K562 (cell line): Measurements from ENCODE around the gene PRICKLE2. TPM values are rescaled to one million over a fixed set of nuclear protein-coding genes. Genes with fewer than 3 reads are reported as not detected.

Experiments
- ATAC-seq: fragments of 200-7000 bp; cut with Tn5 transposase; 3 replicates; pipeline ENCODE4 v1.9.1; 2020; ENCODE audit warnings: moderate library complexity
- BruUV-seq: library from RNA; stranded (reverse); fragments of 400-500 nt; replicated peaks from 2 replicates; lab custom pipeline; 2021; lab: Mats Ljungman, UMichigan
- CTCF ChIA-PET: fragments of 300-600 bp; formaldehyde crosslinking; extraction: SDS; loops from one replicate; lab custom pipeline; 2021; ENCODE audit warnings: low intra/inter-chr PET ratio; lab: Yijun Ruan, JAX
- POLR2A ChIA-PET: fragments of 300-600, 350-650 bp; sonication (Branson Sonifier 250); formaldehyde crosslinking; extraction: SDS; loops from one replicate; lab custom pipeline; 2021; ENCODE audit warnings: antibody characterized with exemption, inconsistent platforms; lab: Yijun Ruan, JAX
- DNase-seq, 4 experiments: peaks; one replicate each; pipeline versions ENCODE4 v3.0.0 to v3.0.0-alpha.2; 2011 to 2018; ENCODE audit warnings: low spot score in 3 of 4, mixed read lengths in 3 of 4; ENCODE audit errors: extremely low read depth in 1 of 4
- FAIRE-seq: peaks from 2 replicates; lab custom pipeline; 2011; peaks lifted over from hg19 to GRCh38; lab: Jason Lieb, UNC
- H2AFZ ChIP-seq: 2 replicates; pipeline ENCODE4 v1.6.0; 2011; ENCODE audit warnings: low read depth, low read length, control low read depth, inconsistent platforms
- H3K27ac ChIP-seq: fragments of 200-600 bp; 3 replicates; pipeline ENCODE4 v1.8.0; 2011; ENCODE audit warnings: low read depth, mild to moderate bottlenecking, control low read depth, inconsistent platforms, low read length, moderate library complexity, mixed read lengths; ENCODE audit errors: extremely low read depth
- H3K27me3 ChIP-seq, 2 experiments: fragments of 300-600 bp in 1 of 2; 2 replicates in 1 of 2; 3 replicates in 1 of 2; pipeline versions ENCODE4 v1.6.0 to v1.8.0; 2011; ENCODE audit warnings: inconsistent platforms in 2 of 2, low read length in 2 of 2, mild to moderate bottlenecking in 1 of 2, mixed read lengths in 1 of 2, moderate library complexity in 1 of 2; ENCODE audit not compliant: control insufficient read depth in 2 of 2, insufficient read depth in 2 of 2
- H3K36me3 ChIP-seq: fragments of 300-600 bp; 3 replicates; pipeline ENCODE4 v1.8.0; 2011; ENCODE audit warnings: mild to moderate bottlenecking, low read length, inconsistent platforms; ENCODE audit not compliant: control insufficient read depth, insufficient read depth
- H3K4me1 ChIP-seq, 2 experiments: fragments of 200-600 bp in 1 of 2; replicated peaks in 1 of 2; 2 replicates in 1 of 2; 3 replicates in 1 of 2; pipeline versions ENCODE4 v1.5.1 to v1.8.0; 2011; ENCODE audit warnings: inconsistent platforms in 2 of 2, low read length in 2 of 2, mild to moderate bottlenecking in 1 of 2, mixed read lengths in 1 of 2, moderate library complexity in 1 of 2; ENCODE audit not compliant: control insufficient read depth in 2 of 2, insufficient read depth in 2 of 2
- H3K4me2 ChIP-seq: 2 replicates; pipeline ENCODE4 v1.6.1; 2011; ENCODE audit warnings: low read length, control low read depth, inconsistent platforms, mixed read lengths; ENCODE audit not compliant: insufficient read depth
- H3K4me3 ChIP-seq: fragments of 200-600 bp; sonication (generic), shearing (Covaris generic); 2 replicates; pipeline ENCODE4 v1.5.1; 2016; ENCODE audit warnings: control low read depth, inconsistent platforms
- H3K79me2 ChIP-seq: fragments of 200-600 bp; 3 replicates; pipeline ENCODE4 v1.8.0; 2011; ENCODE audit warnings: low read length, inconsistent platforms; ENCODE audit not compliant: control insufficient read depth, insufficient read depth
- H3K9ac ChIP-seq, 2 experiments: 2 replicates each; pipeline versions ENCODE4 v1.6.0 to v1.6.1; 2011; ENCODE audit warnings: low read depth in 2 of 2, low read length in 2 of 2, control low read depth in 1 of 2, inconsistent platforms in 1 of 2, mild to moderate bottlenecking in 1 of 2, mixed read lengths in 1 of 2; ENCODE audit not compliant: insufficient read depth in 1 of 2
- H3K9me1 ChIP-seq: one replicate; pipeline ENCODE4 v1.6.0; 2011; ENCODE audit warnings: inconsistent platforms, mild to moderate bottlenecking, low read length, moderate library complexity; ENCODE audit not compliant: control insufficient read depth, insufficient read depth
- H3K9me3 ChIP-seq: replicated peaks from 2 replicates; pipeline ENCODE4 v1.5.1; 2011; ENCODE audit warnings: low read depth, low read length, inconsistent platforms; ENCODE audit not compliant: control insufficient read depth, insufficient read depth
- H4K20me1 ChIP-seq: replicated peaks from 2 replicates; pipeline ENCODE4 v1.6.1; 2011; ENCODE audit warnings: low read length, inconsistent platforms, mixed read lengths; ENCODE audit not compliant: control insufficient read depth, insufficient read depth
- TAF15 ChIP-seq: fragments of 200-400 bp; formaldehyde crosslinking; IDR thresholded peaks from 2 replicates; pipeline ENCODE4 v1.6.1; 2017; ENCODE audit warnings: mild to moderate bottlenecking, low read depth, low read length, moderate library complexity
- WGBS: fragments of 100-300 bp; shearing (Covaris generic); methylation state at CpG from one replicate; pipeline ENCODE4 v1.1.6; 2016; ENCODE audit warnings: low coverage, mixed read lengths; ENCODE audit not compliant: insufficient coverage; ENCODE audit errors: missing lambda C conversion rate; 5-methylcytosine and 5-hydroxymethylcytosine counted together
- in situ Hi-C: fragments of 300-500 bp; cut with MboI; formaldehyde crosslinking; loops from 4 replicates; pipeline ENCODE4 v1.15.0; 2018; ENCODE audit warnings: inconsistent platforms, mixed read lengths
- intact Hi-C: fragments of 100-400 bp; cut with micrococcal nuclease; formaldehyde crosslinking; loops from 2 replicates; pipeline ENCODE4 v1.14.2; 2022
- polyA plus RNA-seq, 8 experiments: library from polyadenylated mRNA; depleted of rRNA in 4 of 8; stranded (reverse) in 5 of 8; unstranded in 3 of 8; fragments of >200 nt; fragmentation: Nextera tagmentation in 2 of 8; fragmentation: Illumina TruSeq in 1 of 8; extraction: Ambion mirVana in 2 of 8; extraction: Trizol in 1 of 8; gene quantifications; 2 replicates each; pipeline versions ENCODE4 v1.2.1 to v1.2.3, GENCODE V29; 2011 to 2014; ENCODE audit warnings: inconsistent platforms in 1 of 8, missing spikeins in 1 of 8
- total RNA-seq, 7 experiments: library from RNA; depleted of rRNA in 6 of 7; stranded (reverse); fragments of >200 nt in 6 of 7; fragmentation: Illumina TruSeq in 2 of 7; extraction: Trizol in 2 of 7; gene quantifications; 2 replicates each; pipeline versions ENCODE4 v1.2.1 to v1.2.3, GENCODE V29; 2011 to 2021; ENCODE audit warnings: low replicate concordance in 1 of 7
- TF ChIP-seq, protein P1 (sequence below), 3 experiments: fragments of 200-800 bp in 1 of 3; fragments of 250-450 bp in 1 of 3; fragments of 450-650 bp in 1 of 3; sonication (Bioruptor Pico) in 1 of 3; sonication (Bioruptor generic) in 1 of 3; formaldehyde crosslinking in 1 of 3; IDR thresholded peaks; 2 replicates each; pipeline versions ENCODE4 v1.6.1 to v1.8.0; 2016 to 2022; ENCODE audit warnings: mild to moderate bottlenecking in 2 of 3, missing genetic modification characterization in 2 of 3, missing compliant biosample characterization in 1 of 3, moderate library complexity in 1 of 3

Gene PRICKLE2
- total and polyA plus RNA-seq, 9 of the 15 experiments (the other 6 are each of a cell fraction or from before 2014, with no cell fraction given) = 0.07 to 0.09 TPM; not detected in 7

DNA sequence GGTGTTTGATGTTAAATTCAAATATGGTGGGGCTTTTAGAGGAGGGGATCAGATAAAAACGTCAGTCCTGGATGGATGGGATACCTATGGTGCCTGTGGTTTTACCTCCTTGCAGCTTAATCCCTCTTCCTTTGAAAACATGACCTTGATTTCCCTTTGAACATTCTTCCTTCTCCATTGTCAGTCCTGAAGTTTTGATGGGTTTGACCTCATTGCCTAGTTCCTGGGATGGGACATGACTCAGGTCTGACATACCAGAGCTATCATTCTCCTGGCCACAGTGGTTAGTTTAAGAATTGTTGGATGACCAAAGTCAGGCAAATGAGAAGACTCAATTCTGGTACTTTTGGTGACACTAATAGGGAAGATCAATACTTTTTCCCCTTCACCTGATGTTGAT, 87.2 kb downstream of the PRICKLE2 start:
- FAIRE-seq = no peak
- Histone ChIP-seq H3K27ac (no peak overlapping the region), H3K4me2 (no peak overlapping the region), H3K27me3 (peaks cover 0 to 8% of the 10 kb centered on the region in 2 experiments; a peak in 1 of 5 replicates), H3K4me3 (no peak overlapping the region), H3K36me3 (no peaks in the 10 kb centered on the region), H3K9me3 (no peaks in the 10 kb centered on the region), H2AFZ (no peak overlapping the region), H4K20me1 (no peaks in the 10 kb centered on the region; the same call in 1 of the 2 replicates), H3K9ac (no peak overlapping the region), H3K4me1 (no peaks in the 10 kb centered on the region), H3K79me2 (no peaks in the 10 kb centered on the region), H3K9me1 (no peaks in the 10 kb centered on the region)
- no peak for ATAC-seq
- ChIA-PET CTCF (no interaction called here), POLR2A (no interaction called here)
- intact Hi-C loops = no loop called here
- no peak for TF ChIP-seq TAF15
- TF ChIP-seq, protein P1, sequence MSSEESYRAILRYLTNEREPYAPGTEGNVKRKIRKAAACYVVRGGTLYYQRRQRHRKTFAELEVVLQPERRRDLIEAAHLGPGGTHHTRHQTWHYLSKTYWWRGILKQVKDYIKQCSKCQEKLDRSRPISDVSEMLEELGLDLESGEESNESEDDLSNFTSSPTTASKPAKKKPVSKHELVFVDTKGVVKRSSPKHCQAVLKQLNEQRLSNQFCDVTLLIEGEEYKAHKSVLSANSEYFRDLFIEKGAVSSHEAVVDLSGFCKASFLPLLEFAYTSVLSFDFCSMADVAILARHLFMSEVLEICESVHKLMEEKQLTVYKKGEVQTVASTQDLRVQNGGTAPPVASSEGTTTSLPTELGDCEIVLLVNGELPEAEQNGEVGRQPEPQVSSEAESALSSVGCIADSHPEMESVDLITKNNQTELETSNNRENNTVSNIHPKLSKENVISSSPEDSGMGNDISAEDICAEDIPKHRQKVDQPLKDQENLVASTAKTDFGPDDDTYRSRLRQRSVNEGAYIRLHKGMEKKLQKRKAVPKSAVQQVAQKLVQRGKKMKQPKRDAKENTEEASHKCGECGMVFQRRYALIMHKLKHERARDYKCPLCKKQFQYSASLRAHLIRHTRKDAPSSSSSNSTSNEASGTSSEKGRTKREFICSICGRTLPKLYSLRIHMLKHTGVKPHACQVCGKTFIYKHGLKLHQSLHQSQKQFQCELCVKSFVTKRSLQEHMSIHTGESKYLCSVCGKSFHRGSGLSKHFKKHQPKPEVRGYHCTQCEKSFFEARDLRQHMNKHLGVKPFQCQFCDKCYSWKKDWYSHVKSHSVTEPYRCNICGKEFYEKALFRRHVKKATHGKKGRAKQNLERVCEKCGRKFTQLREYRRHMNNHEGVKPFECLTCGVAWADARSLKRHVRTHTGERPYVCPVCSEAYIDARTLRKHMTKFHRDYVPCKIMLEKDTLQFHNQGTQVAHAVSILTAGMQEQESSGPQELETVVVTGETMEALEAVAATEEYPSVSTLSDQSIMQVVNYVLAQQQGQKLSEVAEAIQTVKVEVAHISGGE (CRISPR knock-in tag; IDR thresholded peaks at IDR 0.05) = peak in 1 of 3 experiments; percentile 6; a peak in 1 of 6 replicates
- in situ Hi-C loops = no loop called here
- no peak for DNase-seq
- WGBS = 0% methylated on average over 1 of the region's 1 CpG
- no TSS peak for BruUV-seq
